Naive thymus-derived CD4-positive, alpha-beta T cell (primary cell): ENCODE data around the gene IFI27. TPM values are rescaled to one million over a fixed set of nuclear protein-coding genes. Genes with fewer than 3 reads are reported as not detected.

Source experiments
- ATAC-seq: fragments of 150-1000 bp; cut with Tn5 transposase; 2 replicates; pipeline ENCODE4 v1.10.0; 2021; ENCODE audit warnings: mild to moderate bottlenecking, moderate library complexity
- CTCF ChIA-PET: fragments of 350-600 bp; sonication (Branson Sonifier 250); formaldehyde crosslinking; loops from one replicate; lab custom pipeline; 2021; ENCODE audit warnings: antibody characterized with exemption; lab: Charles Lee
- POLR2A ChIA-PET: fragments of 350-600 bp; sonication (Branson Sonifier 250); formaldehyde crosslinking; loops from one replicate; lab custom pipeline; 2021; ENCODE audit warnings: antibody characterized with exemption, inconsistent platforms; lab: Charles Lee
- DNase-seq, 9 donors: peaks; one replicate each; pipeline versions ENCODE4 v3.0.0 to v3.0.0-alpha.2; 2020 to 2022; ENCODE audit warnings: mixed read lengths in 1 of 9
- H3K27ac ChIP-seq: one replicate; pipeline ENCODE4 v1.7.0; 2013; ENCODE audit warnings: mild to moderate bottlenecking, low read depth, low read length, moderate library complexity
- H3K27me3 ChIP-seq, 2 donors: one replicate each; pipeline ENCODE4 v1.7.0; 2013; ENCODE audit warnings: low read length in 2 of 2, mild to moderate bottlenecking in 2 of 2, moderate library complexity in 2 of 2; ENCODE audit not compliant: control insufficient read depth in 2 of 2, insufficient read depth in 2 of 2
- H3K36me3 ChIP-seq, 3 experiments: 1 replicate in 2 of 3; 2 replicates in 1 of 3; pipeline ENCODE4 v1.7.0; 2013; ENCODE audit warnings: low read length in 3 of 3, mild to moderate bottlenecking in 3 of 3, moderate library complexity in 1 of 3; ENCODE audit not compliant: insufficient read depth in 3 of 3, control insufficient read depth in 2 of 3
- H3K4me1 ChIP-seq, 2 donors: one replicate each; pipeline ENCODE4 v1.7.0; 2013; ENCODE audit warnings: low read length in 2 of 2, mild to moderate bottlenecking in 2 of 2, moderate library complexity in 1 of 2; ENCODE audit not compliant: control insufficient read depth in 2 of 2, insufficient read depth in 2 of 2
- H3K4me3 ChIP-seq: 2 replicates; pipeline ENCODE4 v1.7.0; 2013; ENCODE audit warnings: mild to moderate bottlenecking, low read length
- H3K9me3 ChIP-seq, 3 experiments: 1 replicate in 2 of 3; 2 replicates in 1 of 3; pipeline ENCODE4 v1.7.0; 2013; ENCODE audit warnings: low read length in 3 of 3; ENCODE audit not compliant: control insufficient read depth in 2 of 3
- H3K27ac Mint-ChIP-seq, 9 donors: one replicate each; pipeline ENCODE4 v1.8.0; 2020 to 2022; ENCODE audit warnings: mixed read lengths in 9 of 9, mild to moderate bottlenecking in 8 of 9, moderate library complexity in 5 of 9, inconsistent platforms in 2 of 9
- H3K27me3 Mint-ChIP-seq, 5 donors: one replicate each; pipeline ENCODE4 v1.8.0; 2021 to 2022; ENCODE audit warnings: mixed read lengths in 5 of 5, mild to moderate bottlenecking in 1 of 5
- H3K36me3 Mint-ChIP-seq, 5 donors: one replicate each; pipeline ENCODE4 v1.8.0; 2020 to 2022; ENCODE audit warnings: mixed read lengths in 5 of 5, mild to moderate bottlenecking in 3 of 5, inconsistent platforms in 1 of 5
- H3K4me1 Mint-ChIP-seq, 7 donors: one replicate each; pipeline ENCODE4 v1.8.0; 2020 to 2022; ENCODE audit warnings: mixed read lengths in 7 of 7, mild to moderate bottlenecking in 3 of 7, inconsistent platforms in 1 of 7
- H3K4me3 Mint-ChIP-seq, 10 donors: one replicate each; pipeline ENCODE4 v1.8.0; 2020 to 2022; ENCODE audit warnings: mild to moderate bottlenecking in 10 of 10, mixed read lengths in 10 of 10, moderate library complexity in 6 of 10, inconsistent platforms in 2 of 10
- H3K9me3 Mint-ChIP-seq, 11 donors: one replicate each; pipeline ENCODE4 v1.8.0; 2020 to 2022; ENCODE audit warnings: mixed read lengths in 11 of 11, mild to moderate bottlenecking in 4 of 11, inconsistent platforms in 1 of 11, moderate library complexity in 1 of 11
- intact Hi-C, 2 donors: fragments of 100-400 bp; cut with micrococcal nuclease; formaldehyde crosslinking; loops; one replicate each; pipeline ENCODE4 v1.15.1; 2023
- polyA plus RNA-seq, 2 donors: library from polyadenylated mRNA; unstranded; fragments of 300-500 nt; fragmentation: Illumina TruSeq; gene quantifications; one replicate each; pipeline ENCODE4 v1.2.3, GENCODE V29; 2021
- total RNA-seq, 6 experiments: library from RNA in 5 of 6; stranded (reverse) in 5 of 6; gene quantifications; 1 replicate in 5 of 6; 2 replicates in 1 of 6; pipeline ENCODE4 v1.2.3 and lab custom pipeline; 2021 to 2026

The IFI27 gene
- total and polyA plus RNA-seq, 7 experiments from 2014 or later = 0.74 to 221 (median 1.9) TPM; not detected in 3

GRCh38 chr14:94164685-94165431 lies 54.3 kb downstream of the IFI27 start:
- H3K27ac ChIP-seq = no peak overlapping the region
- Mint-ChIP-seq H3K27ac (peak overlapping the region in 1 of 9 donors; percentile 65), H3K4me3 (no peak overlapping the region), H3K4me1 (peaks cover 9 to 48% (median 39%) of the 10 kb centered on the region in 7 donors), H3K27me3 (peaks cover 0 to 2% (median 0%) of the 10 kb centered on the region in 5 donors), H3K36me3 (no peaks in the 10 kb centered on the region), H3K9me3 (no peaks in the 10 kb centered on the region)
- H3K36me3 ChIP-seq = no peaks in the 10 kb centered on the region
- ChIA-PET CTCF (no interaction called here), POLR2A (no interaction called here)
- intact Hi-C loops = no loop called here
- no peaks in the 10 kb centered on the region for H3K27me3 ChIP-seq
- no peak for ATAC-seq
- no peaks in the 10 kb centered on the region for H3K9me3 ChIP-seq
- DNase-seq = peak in 1 of 9 donors; percentile 47
- H3K4me3 ChIP-seq = no peak overlapping the region
- peaks cover 0 to 31% of the 10 kb centered on the region in 2 donors for H3K4me1 ChIP-seq

GRCh38 chr14:94165744-94166143 lies 55.2 kb downstream of the IFI27 start:
- peaks cover 0 to 27% of the 10 kb centered on the region in 2 donors for H3K4me1 ChIP-seq
- Mint-ChIP-seq H3K27me3 (peaks cover 0 to 6% (median 0%) of the 10 kb centered on the region in 5 donors), H3K36me3 (no peaks in the 10 kb centered on the region), H3K9me3 (no peaks in the 10 kb centered on the region), H3K4me3 (no peak overlapping the region), H3K4me1 (peaks cover 10 to 39% (median 31%) of the 10 kb centered on the region in 7 donors), H3K27ac (peak overlapping the region in 1 of 9 donors; percentile 42)
- no peak overlapping the region for H3K4me3 ChIP-seq
- no peaks in the 10 kb centered on the region for H3K27me3 ChIP-seq
- ATAC-seq (no peak), DNase-seq (no peak)
- ChIA-PET POLR2A (no interaction called here), CTCF (no interaction called here)
- H3K36me3 ChIP-seq = no peaks in the 10 kb centered on the region
- no peak overlapping the region for H3K27ac ChIP-seq
- no peaks in the 10 kb centered on the region for H3K9me3 ChIP-seq
- intact Hi-C loops = no loop called here

Other genes with a start within 250 kb of the IFI27 start
- not detected for gene FAM181A, start 183.4 kb upstream of the IFI27 start, total RNA-seq
- gene FAM181A, start 183.4 kb upstream of the IFI27 start, polyA plus RNA-seq = not detected
- gene ASB2, start 134.2 kb upstream of the IFI27 start, total RNA-seq = 10 to 100 TPM in 1 of 5 experiments, 1 to 10 TPM in 2, under 1 TPM in 2; 0.32 to 63.1 (median 1.4) TPM
- not detected for gene ASB2, start 134.2 kb upstream of the IFI27 start, polyA plus RNA-seq
- not detected for gene CCDC197, start 113.4 kb upstream of the IFI27 start, total RNA-seq
- not detected for gene CCDC197, start 113.4 kb upstream of the IFI27 start, polyA plus RNA-seq
- 1 to 10 TPM in 1 of 5 experiments, under 1 TPM in 3, not detected in 1; 0.11 to 2.5 (median 0.63) TPM for gene OTUB2, start 84.4 kb upstream of the IFI27 start, total RNA-seq
- gene OTUB2, start 84.4 kb upstream of the IFI27 start, polyA plus RNA-seq = under 1 TPM; 0.35 to 0.56 TPM
- 100 to 1,000 TPM; 214 to 438 (median 333) TPM for gene DDX24, start 29.5 kb upstream of the IFI27 start, total RNA-seq
- 100 to 1,000 TPM; 190 to 306 TPM for gene DDX24, start 29.5 kb upstream of the IFI27 start, polyA plus RNA-seq
- gene IFI27L1, start 29.4 kb upstream of the IFI27 start, total RNA-seq = 10 to 100 TPM in 2 of 5 experiments, 1 to 10 TPM in 3; 6.3 to 31.8 (median 8.2) TPM
- gene IFI27L1, start 29.4 kb upstream of the IFI27 start, polyA plus RNA-seq = 1 to 10 TPM; 7.6 to 8.5 TPM
- gene IFI27L2, start 18.9 kb downstream of the IFI27 start, total RNA-seq = 10 to 100 TPM; 17.2 to 65.8 (median 26.5) TPM
- gene IFI27L2, start 18.9 kb downstream of the IFI27 start, polyA plus RNA-seq = 10 to 100 TPM; 34.0 to 47.6 TPM
- 1 to 10 TPM in 4 of 5 experiments, under 1 TPM in 1; 0.44 to 2.4 (median 1.7) TPM for gene PPP4R4, start 63.6 kb downstream of the IFI27 start, total RNA-seq
- gene PPP4R4, start 63.6 kb downstream of the IFI27 start, polyA plus RNA-seq = under 1 TPM; 0.06 to 0.19 TPM
- not detected for gene SERPINA10, start 182.5 kb downstream of the IFI27 start, total RNA-seq
- not detected for gene SERPINA10, start 182.5 kb downstream of the IFI27 start, polyA plus RNA-seq
- not detected for gene SERPINA6, start 212.6 kb downstream of the IFI27 start, total RNA-seq
- not detected for gene SERPINA6, start 212.6 kb downstream of the IFI27 start, polyA plus RNA-seq